ENCODE data around the gene PARL. TPM values are rescaled to one million over a fixed set of nuclear protein-coding genes. Genes with fewer than 3 reads are reported as not detected.

PARL gene
- total RNA-seq, 4 donors from 2014 or later: 47.6 to 66.6 (median 55.7) TPM

GRCh38 chr3:183826448-183827250 is 58.0 kb downstream of the PARL start:
- H3K4me3 ChIP-seq: no peak overlapping the region
- WGBS, 2 donors: 90 to 94% methylated on average over 14 of the region's 14 CpGs
- no peaks in the 10 kb centered on the region for H3K9me3 ChIP-seq
- H3K27me3 ChIP-seq: no peaks in the 10 kb centered on the region
- TF ChIP-seq EP300 (IDR thresholded peaks at IDR 0.05): no peak
- TF ChIP-seq POLR2A (IDR thresholded peaks at IDR 0.05): no peak
- no peak for TF ChIP-seq CTCF (IDR thresholded peaks at IDR 0.05)
- peaks cover 0 to 20% (median 5%) of the 10 kb centered on the region in 4 donors for H3K4me1 ChIP-seq
- peaks cover 0 to 46% (median 0%) of the 10 kb centered on the region in 3 donors for H3K36me3 ChIP-seq
- H3K27ac ChIP-seq: no peak overlapping the region
- DNase-seq (ENCODE audit: low spot score in 2 of 2): no peak

GRCh38 chr3:183825456-183826161 is 59.1 kb downstream of the PARL start, which contains the start of gene MAP6D1:
MAP6D1 (minus strand) TSS chr3:183825577; CDS start chr3:183825547, 30 bp downstream.
- DNase-seq (ENCODE audit: low spot score in 2 of 2): no peak
- 8 to 11% methylated on average over 8 to 18 of the region's 69 CpGs for WGBS, 2 donors
- TF ChIP-seq CTCF (IDR thresholded peaks at IDR 0.05): peak in 3 of 5 experiments; percentile 16 to 42 (median 36)
- no peak for TF ChIP-seq POLR2A (IDR thresholded peaks at IDR 0.05)
- no peak for TF ChIP-seq EP300 (IDR thresholded peaks at IDR 0.05)
- Histone ChIP-seq H3K36me3 (peaks cover 0 to 35% (median 0%) of the 10 kb centered on the region in 3 donors), H3K27me3 (no peaks in the 10 kb centered on the region), H3K4me3 (peak within 1 kb of the TSS; percentile 24 to 71 (median 61)), H3K27ac (peak within 1 kb of the TSS in 1 of 4 donors; percentile 53), H3K4me1 (peaks cover 0 to 20% (median 5%) of the 10 kb centered on the region in 4 donors), H3K9me3 (no peaks in the 10 kb centered on the region)

- WGBS, 2 donors: 2 to 3% methylated on average over 7 to 28 of the region's 88 CpGs
Measured at GRCh38 chr3:183824761-183825455, 59.8 kb downstream of the PARL start.

GRCh38 chr3:183823963-183824362 is 60.7 kb downstream of the PARL start:
- Histone ChIP-seq H3K36me3 (peaks cover 0 to 24% (median 0%) of the 10 kb centered on the region in 3 donors), H3K27ac (no peak overlapping the region), H3K9me3 (no peaks in the 10 kb centered on the region), H3K27me3 (no peaks in the 10 kb centered on the region), H3K4me1 (peaks cover 0 to 20% (median 5%) of the 10 kb centered on the region in 4 donors), H3K4me3 (no peak overlapping the region)
- WGBS, 2 donors: 78 to 83% methylated on average over 5 of the region's 5 CpGs
- no peak for TF ChIP-seq EP300 (IDR thresholded peaks at IDR 0.05)
- TF ChIP-seq CTCF (IDR thresholded peaks at IDR 0.05): no peak
- TF ChIP-seq POLR2A (IDR thresholded peaks at IDR 0.05): no peak
- no peak for DNase-seq (ENCODE audit: low spot score in 2 of 2)

More at GRCh38 chr3:183824761-183825455, 59.8 kb downstream of the PARL start:
- Histone ChIP-seq H3K36me3 (peaks cover 0 to 28% (median 0%) of the 10 kb centered on the region in 3 donors), H3K4me3 (peak overlapping the region; percentile 24 to 71 (median 61)), H3K27me3 (no peaks in the 10 kb centered on the region), H3K4me1 (peaks cover 0 to 20% (median 5%) of the 10 kb centered on the region in 4 donors), H3K27ac (peak overlapping the region in 1 of 4 donors; percentile 53), H3K9me3 (no peaks in the 10 kb centered on the region)
- no peak for TF ChIP-seq EP300 (IDR thresholded peaks at IDR 0.05)
- no peak for TF ChIP-seq CTCF (IDR thresholded peaks at IDR 0.05)
- TF ChIP-seq POLR2A (IDR thresholded peaks at IDR 0.05): no peak
- DNase-seq (ENCODE audit: low spot score in 2 of 2): no peak

Measured in tibial nerve (tissue), 4 donors.